WTC11 (cell line): Measurements from ENCODE around the gene ZNF85.

Source experiments
- AFF4 ChIP-seq: sonication (generic); formaldehyde crosslinking; IDR thresholded peaks from 2 replicates; pipeline ENCODE4 v1.8.1; 2023; ENCODE audit warnings: mild to moderate bottlenecking, missing genetic modification reagents, borderline replicate concordance
- ATF2 ChIP-seq: sonication (generic); formaldehyde crosslinking; IDR thresholded peaks from 2 replicates; pipeline ENCODE4 v1.8.1; 2022; ENCODE audit warnings: low read depth, missing genetic modification reagents, borderline replicate concordance
- ATF3 ChIP-seq: sonication (generic); formaldehyde crosslinking; conservative IDR thresholded peaks from 2 replicates; pipeline ENCODE4 v1.8.1; 2022; ENCODE audit warnings: mild to moderate bottlenecking, missing genetic modification reagents
- CREB1 ChIP-seq: sonication (generic); formaldehyde crosslinking; IDR thresholded peaks from 2 replicates; pipeline ENCODE4 v1.8.0; 2023; ENCODE audit warnings: mild to moderate bottlenecking, missing genetic modification reagents
- CTCF ChIP-seq: fragments of 200-600 bp; IDR thresholded peaks from 2 replicates; pipeline ENCODE4 v1.8.0; 2022; ENCODE audit warnings: antibody characterized with exemption
- ETV6 ChIP-seq: sonication (generic); formaldehyde crosslinking; IDR thresholded peaks from 2 replicates; pipeline ENCODE4 v1.8.1; 2022; ENCODE audit warnings: mild to moderate bottlenecking, missing genetic modification reagents
- FOXP4 ChIP-seq: sonication (generic); formaldehyde crosslinking; IDR thresholded peaks from 2 replicates; pipeline ENCODE4 v1.8.0; 2022; ENCODE audit warnings: mild to moderate bottlenecking, missing genetic modification reagents
- MYBL2 ChIP-seq: sonication (generic); formaldehyde crosslinking; IDR thresholded peaks from 2 replicates; pipeline ENCODE4 v1.8.1; 2023; ENCODE audit warnings: mild to moderate bottlenecking, moderate library complexity, missing genetic modification reagents
- NFATC4 ChIP-seq: fragments of 250-450 bp; sonication (Bioruptor Pico); IDR thresholded peaks from 2 replicates; pipeline ENCODE4 v1.9.0; 2021; ENCODE audit warnings: mild to moderate bottlenecking
- SMAD3 ChIP-seq: sonication (generic); formaldehyde crosslinking; IDR thresholded peaks from 2 replicates; pipeline ENCODE4 v1.8.0; 2022; ENCODE audit warnings: missing genetic modification reagents, mild to moderate bottlenecking, borderline replicate concordance
- SP1 ChIP-seq: sonication (generic); formaldehyde crosslinking; conservative IDR thresholded peaks from 2 replicates; pipeline ENCODE4 v1.8.1; 2022; ENCODE audit warnings: missing genetic modification reagents
- TP53 ChIP-seq: sonication (generic); formaldehyde crosslinking; IDR thresholded peaks from 2 replicates; pipeline ENCODE4 v1.8.1; 2023; ENCODE audit warnings: mild to moderate bottlenecking, missing genetic modification reagents
- USF2 ChIP-seq: sonication (generic); formaldehyde crosslinking; IDR thresholded peaks from 2 replicates; pipeline ENCODE4 v1.8.1; 2023; ENCODE audit warnings: mild to moderate bottlenecking, missing genetic modification reagents, moderate library complexity
- ZNF121 ChIP-seq: sonication (generic); formaldehyde crosslinking; IDR thresholded peaks from 2 replicates; pipeline ENCODE4 v1.8.0; 2023; ENCODE audit warnings: missing genetic modification reagents

- TF ChIP-seq TP53 (CRISPR knock-in tag) (no peak), CTCF (no peak), NFATC4 (no peak), SMAD3 (CRISPR knock-in tag) (no peak), ATF3 (no peak), FOXP4 (no peak), SP1 (no peak), AFF4 (CRISPR knock-in tag) (no peak), CREB1 (CRISPR knock-in tag) (no peak), USF2 (no peak), ATF2 (CRISPR knock-in tag) (no peak), MYBL2 (CRISPR knock-in tag) (no peak), ETV6 (CRISPR knock-in tag) (no peak), ZNF121 (CRISPR knock-in tag) (no peak)
These were observed 45.0 kb downstream of the ZNF85 start for GRCh38 chr19:20968092-20968491.
